GM12875 (cell line): Measurements from ENCODE around the gene POM121L2.

Experiments
- H3K4me3 ChIP-seq: one replicate; pipeline ENCODE4 v1.5.1; 2011; ENCODE audit warnings: low read depth, low read length, control low read depth
- CTCF ChIP-seq: IDR thresholded peaks from 2 replicates; pipeline ENCODE4 v1.5.1; 2011; ENCODE audit warnings: low read depth, mild to moderate bottlenecking, control low read depth, inconsistent platforms, low read length, moderate library complexity, borderline replicate concordance; ENCODE audit not compliant: insufficient read depth

The POM121L2 gene

GRCh38 chr6:27332692-27333641 is 20.9 kb upstream of the POM121L2 start:
- no peak overlapping the region for H3K4me3 ChIP-seq
- TF ChIP-seq CTCF: no peak

- no peak overlapping the region for H3K4me3 ChIP-seq
- TF ChIP-seq CTCF: no peak
Measured at GRCh38 chr6:27327023-27327738, 15.1 kb upstream of the POM121L2 start.

- no peak for TF ChIP-seq CTCF
- H3K4me3 ChIP-seq: no peak overlapping the region
Measured at GRCh38 chr6:27321901-27322300, 9.8 kb upstream of the POM121L2 start.

GRCh38 chr6:27321370-27321769 is 9.3 kb upstream of the POM121L2 start:
- no peak for TF ChIP-seq CTCF
- H3K4me3 ChIP-seq: no peak overlapping the region

- H3K4me3 ChIP-seq: no peak overlapping the region
- TF ChIP-seq CTCF: no peak
Measured at GRCh38 chr6:27318973-27319372, 6.9 kb upstream of the POM121L2 start.

GRCh38 chr6:27314046-27314445 is 2.0 kb upstream of the POM121L2 start:
- H3K4me3 ChIP-seq: no peak overlapping the region
- no peak for TF ChIP-seq CTCF
